Activated CD4-positive, alpha-beta memory T cell treated with anti-CD3 and anti-CD28 coated beads for 36 hours (primary cell): ENCODE results near the gene LRPPRC. TPM values are rescaled to one million over a fixed set of nuclear protein-coding genes. Genes with fewer than 3 reads are reported as not detected.

Experiments
- CTCF ChIA-PET: fragments of 350-600 bp; sonication (Branson Sonifier 250); formaldehyde crosslinking; loops from one replicate; lab custom pipeline; 2021; ENCODE audit warnings: antibody characterized with exemption, inconsistent platforms; lab: Charles Lee
- POLR2A ChIA-PET: fragments of 350-600 bp; sonication (Branson Sonifier 250); formaldehyde crosslinking; loops from one replicate; lab custom pipeline; 2021; ENCODE audit warnings: antibody characterized with exemption; lab: Charles Lee
- DNase-seq: peaks from one replicate; pipeline ENCODE4 v3.0.0-alpha.2; 2020
- H3K27ac Mint-ChIP-seq: one replicate; pipeline ENCODE4 v1.8.0; 2021; ENCODE audit warnings: mixed read lengths
- H3K27me3 Mint-ChIP-seq: one replicate; pipeline ENCODE4 v1.8.0; 2021; ENCODE audit warnings: mixed read lengths
- H3K36me3 Mint-ChIP-seq: one replicate; pipeline ENCODE4 v1.8.0; 2021; ENCODE audit warnings: mixed read lengths
- H3K4me1 Mint-ChIP-seq: one replicate; pipeline ENCODE4 v1.8.0; 2021; ENCODE audit warnings: low read depth, mixed read lengths
- H3K4me3 Mint-ChIP-seq: one replicate; pipeline ENCODE4 v1.8.0; 2021; ENCODE audit warnings: mild to moderate bottlenecking, mixed read lengths
- H3K9me3 Mint-ChIP-seq: one replicate; pipeline ENCODE4 v1.8.0; 2021; ENCODE audit warnings: mixed read lengths
- intact Hi-C: fragments of 100-400 bp; cut with micrococcal nuclease; formaldehyde crosslinking; loops from one replicate; pipeline ENCODE4 v1.15.1; 2023
- total RNA-seq, 2 experiments: library from RNA; stranded (reverse); gene quantifications; one replicate each; pipeline ENCODE4 v1.2.3, GENCODE V29; 2021

Gene LRPPRC
- total RNA-seq, 2 experiments from 2014 or later = 141 to 144 TPM

- Mint-ChIP-seq H3K27ac (no peak overlapping the region), H3K4me3 (no peak overlapping the region), H3K4me1 (peaks cover 9% of the 10 kb centered on the region), H3K27me3 (peaks cover 7% of the 10 kb centered on the region), H3K36me3 (no peaks in the 10 kb centered on the region), H3K9me3 (no peaks in the 10 kb centered on the region)
- ChIA-PET CTCF (interaction anchor here (0.6 kb wide), 1 partner anchor 70 kb away, joined by 3 read pairs; no protein-coding TSS in a partner anchor), POLR2A (no interaction called here)
- DNase-seq = no peak
- intact Hi-C loops = no loop called here
These were observed 13.4 kb upstream of the LRPPRC start for GRCh38 chr2:44009136-44009735.

DNA sequence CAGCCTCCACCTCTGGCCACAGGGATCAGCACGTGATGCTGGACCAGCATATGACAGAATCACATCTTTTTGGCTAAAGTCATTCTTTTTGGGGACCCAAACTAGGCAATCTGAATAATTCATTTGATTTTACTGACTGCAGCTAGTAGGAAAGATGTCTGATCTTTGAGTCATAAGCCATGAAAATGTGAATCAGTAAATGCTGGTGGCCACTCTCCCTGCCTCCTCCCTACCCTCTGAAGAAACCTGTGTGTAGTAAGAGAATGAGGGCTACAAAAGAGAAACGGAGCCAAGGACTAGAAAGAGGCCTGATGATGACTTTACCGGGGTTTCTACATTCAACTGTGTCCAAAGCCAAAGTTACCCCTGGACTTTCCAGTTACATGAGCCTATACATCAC lies 10.1 kb upstream of the LRPPRC start:
- H3K27ac Mint-ChIP-seq = no peak overlapping the region
- H3K9me3 Mint-ChIP-seq = no peaks in the 10 kb centered on the region
- POLR2A ChIA-PET = no interaction called here
- no peaks in the 10 kb centered on the region for H3K36me3 Mint-ChIP-seq
- H3K4me1 Mint-ChIP-seq = peaks cover 9% of the 10 kb centered on the region
- H3K4me3 Mint-ChIP-seq = no peak overlapping the region
- peaks cover 2% of the 10 kb centered on the region for H3K27me3 Mint-ChIP-seq
- no peak for DNase-seq
- intact Hi-C loops = no loop called here
- CTCF ChIA-PET = interaction anchor here (0.7 kb wide), 1 partner anchor 107 kb away, joined by 3 read pairs; no protein-coding TSS in a partner anchor

GRCh38 chr2:44004735-44005602 lies 9.2 kb upstream of the LRPPRC start:
- Mint-ChIP-seq H3K27me3 (peaks cover 2% of the 10 kb centered on the region), H3K9me3 (no peaks in the 10 kb centered on the region), H3K27ac (no peak overlapping the region), H3K36me3 (no peaks in the 10 kb centered on the region), H3K4me3 (no peak overlapping the region), H3K4me1 (peaks cover 9% of the 10 kb centered on the region)
- no peak for DNase-seq
- intact Hi-C loops = no loop called here
- CTCF ChIA-PET = no interaction called here
- POLR2A ChIA-PET = no interaction called here

DNA sequence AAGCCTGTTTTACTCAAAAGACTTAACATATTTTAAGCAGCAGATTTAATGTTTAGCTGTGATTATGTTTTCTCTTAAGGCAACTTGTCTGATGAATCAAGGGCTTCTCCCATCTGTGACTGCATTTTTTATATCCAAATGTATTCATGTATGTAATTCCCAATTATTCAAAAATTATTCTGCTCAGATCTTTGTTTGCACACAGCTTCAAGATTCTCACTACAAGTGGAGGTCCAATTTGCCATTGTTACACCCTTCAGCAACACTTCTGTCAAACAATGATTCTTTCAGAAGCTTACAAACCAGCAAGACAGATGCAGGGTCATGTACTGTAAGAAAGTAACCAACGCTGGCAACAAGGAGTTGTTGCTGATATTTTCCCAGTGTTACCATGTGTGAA lies 5.9 kb upstream of the LRPPRC start:
- H3K27ac Mint-ChIP-seq = no peak overlapping the region
- H3K27me3 Mint-ChIP-seq = peaks cover 2% of the 10 kb centered on the region
- H3K4me3 Mint-ChIP-seq = no peak overlapping the region
- ChIA-PET POLR2A (no interaction called here), CTCF (interaction anchor here (1.6 kb wide), 1 partner anchor 124 kb away, joined by 4 read pairs; no protein-coding TSS in a partner anchor)
- intact Hi-C loops = no loop called here
- H3K4me1 Mint-ChIP-seq = peaks cover 12% of the 10 kb centered on the region
- no peak for DNase-seq
- H3K36me3 Mint-ChIP-seq = no peaks in the 10 kb centered on the region
- H3K9me3 Mint-ChIP-seq = no peaks in the 10 kb centered on the region

GRCh38 chr2:43998263-43998662 lies 2.5 kb upstream of the LRPPRC start:
- H3K27me3 Mint-ChIP-seq = peaks cover 2% of the 10 kb centered on the region
- peaks cover 19% of the 10 kb centered on the region for H3K4me1 Mint-ChIP-seq
- ChIA-PET POLR2A (no interaction called here), CTCF (no interaction called here)
- H3K4me3 Mint-ChIP-seq = no peak overlapping the region
- no peak overlapping the region for H3K27ac Mint-ChIP-seq
- intact Hi-C loops = no loop called here
- DNase-seq = no peak
- H3K36me3 Mint-ChIP-seq = peaks cover 18% of the 10 kb centered on the region
- no peaks in the 10 kb centered on the region for H3K9me3 Mint-ChIP-seq

GRCh38 chr2:43993437-43993836 lies 2.4 kb downstream of the LRPPRC start:
- Mint-ChIP-seq H3K27me3 (no peaks in the 10 kb centered on the region), H3K4me3 (peak overlapping the region; percentile 90), H3K36me3 (peaks cover 52% of the 10 kb centered on the region), H3K9me3 (no peaks in the 10 kb centered on the region), H3K4me1 (peaks cover 45% of the 10 kb centered on the region), H3K27ac (peak overlapping the region; percentile 16)
- intact Hi-C loops = no loop called here
- POLR2A ChIA-PET = no interaction called here
- CTCF ChIA-PET = no interaction called here
- no peak for DNase-seq

DNA sequence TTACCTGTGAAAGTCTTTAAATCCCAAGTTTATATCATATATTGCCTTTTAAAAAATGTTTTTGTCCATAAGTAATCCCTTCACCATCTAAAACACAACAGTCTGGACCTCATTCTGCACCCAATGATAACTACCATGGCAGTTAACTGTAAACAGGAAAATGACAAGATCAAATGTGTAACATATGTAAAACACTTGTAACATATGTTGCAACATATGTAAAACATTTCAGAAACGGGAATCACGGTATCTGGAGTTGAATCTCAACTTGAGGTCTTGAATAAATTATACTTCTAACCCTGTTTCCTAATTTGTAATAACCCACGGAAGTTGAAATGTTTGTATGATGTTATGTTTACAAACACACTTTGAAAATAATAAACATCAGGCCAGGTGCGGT lies 6.2 kb downstream of the LRPPRC start:
- CTCF ChIA-PET = no interaction called here

GRCh38 chr2:43986600-43986999 lies 9.2 kb downstream of the LRPPRC start:
- Mint-ChIP-seq H3K27ac (no peak overlapping the region), H3K9me3 (no peaks in the 10 kb centered on the region), H3K36me3 (peaks cover 41% of the 10 kb centered on the region), H3K27me3 (no peaks in the 10 kb centered on the region), H3K4me3 (no peak overlapping the region), H3K4me1 (peaks cover 36% of the 10 kb centered on the region)
- POLR2A ChIA-PET = no interaction called here
- no peak for DNase-seq
- CTCF ChIA-PET = no interaction called here
- intact Hi-C loops = no loop called here

More for the DNA sequence above, 6.2 kb downstream of the LRPPRC start:
- Mint-ChIP-seq H3K4me3 (no peak overlapping the region), H3K36me3 (peaks cover 61% of the 10 kb centered on the region), H3K4me1 (peaks cover 54% of the 10 kb centered on the region), H3K27me3 (no peaks in the 10 kb centered on the region), H3K9me3 (no peaks in the 10 kb centered on the region), H3K27ac (no peak overlapping the region)
- POLR2A ChIA-PET = no interaction called here
- DNase-seq = no peak
- intact Hi-C loops = no loop called here

DNA sequence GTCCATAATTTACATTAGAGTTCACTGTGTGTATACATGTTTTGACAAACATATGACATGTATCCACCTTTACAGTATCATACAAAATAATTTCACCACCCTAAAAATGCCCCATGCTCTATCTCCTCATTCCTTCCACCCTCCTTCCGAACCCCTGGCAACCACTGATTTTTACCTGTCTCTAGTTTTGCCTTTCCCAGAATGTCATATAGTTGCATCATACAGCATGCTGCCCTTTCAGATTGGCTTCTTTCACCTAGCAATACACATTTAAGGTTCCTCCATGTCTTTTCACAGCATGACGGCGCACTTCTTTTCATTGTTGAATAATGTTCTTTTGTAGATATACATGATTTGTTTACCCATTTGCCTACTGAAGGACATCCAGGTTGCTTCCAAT lies 10.4 kb downstream of the LRPPRC start:
- intact Hi-C loops = no loop called here
- H3K4me1 Mint-ChIP-seq = peaks cover 34% of the 10 kb centered on the region
- H3K27ac Mint-ChIP-seq = no peak overlapping the region
- no peaks in the 10 kb centered on the region for H3K9me3 Mint-ChIP-seq
- POLR2A ChIA-PET = interaction anchor here (0.8 kb wide), 1 partner anchor 13 kb away, joined by 3 read pairs; no protein-coding TSS in a partner anchor
- H3K4me3 Mint-ChIP-seq = no peak overlapping the region
- no peak for DNase-seq
- CTCF ChIA-PET = interaction anchor here (0.8 kb wide), 2 partner anchors 59 to 110 kb away, joined by 3 to 4 read pairs; no protein-coding TSS in a partner anchor
- H3K36me3 Mint-ChIP-seq = peaks cover 42% of the 10 kb centered on the region
- H3K27me3 Mint-ChIP-seq = no peaks in the 10 kb centered on the region

DNA sequence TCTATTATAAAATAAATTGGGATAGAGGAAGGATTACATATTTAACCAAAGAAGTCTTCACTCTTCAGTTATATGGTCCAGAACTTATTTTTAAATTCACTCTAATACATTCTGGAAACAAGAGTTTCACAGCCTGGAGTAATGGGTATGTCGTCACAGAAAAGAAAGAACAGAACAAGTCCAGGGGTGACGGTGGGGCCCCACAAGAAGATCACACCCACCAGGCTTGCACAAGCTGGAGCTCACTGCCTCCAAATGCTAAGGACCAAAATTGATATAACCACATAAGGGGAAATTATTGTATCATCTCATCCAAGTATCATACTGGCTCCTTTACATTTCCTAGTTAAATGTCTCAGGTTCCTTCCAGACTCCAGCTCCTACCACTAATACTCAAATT lies 11.3 kb downstream of the LRPPRC start:
- H3K27ac Mint-ChIP-seq = no peak overlapping the region
- no peaks in the 10 kb centered on the region for H3K9me3 Mint-ChIP-seq
- H3K36me3 Mint-ChIP-seq = peaks cover 43% of the 10 kb centered on the region
- POLR2A ChIA-PET = no interaction called here
- H3K4me3 Mint-ChIP-seq = no peak overlapping the region
- H3K4me1 Mint-ChIP-seq = peaks cover 32% of the 10 kb centered on the region
- no peak for DNase-seq
- intact Hi-C loops = no loop called here
- no peaks in the 10 kb centered on the region for H3K27me3 Mint-ChIP-seq
- CTCF ChIA-PET = no interaction called here

DNA sequence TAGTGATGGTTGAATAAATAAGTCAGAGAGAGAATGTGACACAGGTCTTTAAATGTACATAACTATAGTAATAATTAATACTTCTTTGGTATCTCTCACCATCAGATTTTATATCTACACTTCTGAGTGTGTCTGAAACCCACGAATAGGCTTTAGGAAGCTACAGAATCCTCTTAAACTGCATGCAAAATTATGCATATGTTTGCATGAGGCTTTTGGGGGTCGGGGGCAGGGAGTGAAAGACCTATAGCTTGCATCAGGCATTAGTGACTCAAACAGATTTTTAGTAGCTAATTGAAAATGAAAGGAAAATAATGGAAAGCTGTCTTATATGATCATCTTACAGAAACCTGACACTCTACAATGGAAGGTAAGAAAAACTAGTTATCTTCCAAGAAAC lies 14.9 kb downstream of the LRPPRC start:
- ChIA-PET CTCF (no interaction called here), POLR2A (interaction anchor here (0.5 to 0.9 kb wide), 2 partner anchors 75 to 333 kb away, joined by 3 read pairs; no protein-coding TSS in a partner anchor)
- peak; percentile 13 for DNase-seq
- H3K36me3 Mint-ChIP-seq = peaks cover 31% of the 10 kb centered on the region
- H3K4me3 Mint-ChIP-seq = no peak overlapping the region
- no peaks in the 10 kb centered on the region for H3K9me3 Mint-ChIP-seq
- no peak overlapping the region for H3K27ac Mint-ChIP-seq
- H3K27me3 Mint-ChIP-seq = no peaks in the 10 kb centered on the region
- intact Hi-C loops = no loop called here
- peaks cover 25% of the 10 kb centered on the region for H3K4me1 Mint-ChIP-seq

GRCh38 chr2:43977677-43978375 lies 18.0 kb downstream of the LRPPRC start:
- no peak overlapping the region for H3K4me3 Mint-ChIP-seq
- H3K27ac Mint-ChIP-seq = no peak overlapping the region
- peaks cover 38% of the 10 kb centered on the region for H3K36me3 Mint-ChIP-seq
- no peaks in the 10 kb centered on the region for H3K27me3 Mint-ChIP-seq
- POLR2A ChIA-PET = no interaction called here
- DNase-seq = no peak
- CTCF ChIA-PET = interaction anchor here (0.6 to 2.1 kb wide), 3 partner anchors 36 to 100 kb away, joined by 3 to 7 read pairs (median 4); no protein-coding TSS in a partner anchor
- peaks cover 6% of the 10 kb centered on the region for H3K4me1 Mint-ChIP-seq
- intact Hi-C loops = loop anchor here (10.0 kb wide), 1 partner anchor 63 kb away; no protein-coding TSS in a partner anchor
- H3K9me3 Mint-ChIP-seq = no peaks in the 10 kb centered on the region
